Neuronal stem cell (in vitro differentiated cells): ENCODE results near the gene GRIA1.
"Not testable (repeated sequence)": the region's sequence is repeated elsewhere in the genome, so short reads cannot be mapped to it uniquely, and the experiment has no call there.

Experiments
- DNase-seq: peaks from one replicate; pipeline ENCODE4 v3.0.0-alpha.2; 2013; ENCODE audit warnings: low spot score
- H2AFZ ChIP-seq: one replicate; pipeline ENCODE4 v1.6.1; 2013; ENCODE audit warnings: mild to moderate bottlenecking, low read length, inconsistent platforms
- H2AK5ac ChIP-seq: 2 replicates; pipeline ENCODE4 v1.6.1; 2013; ENCODE audit warnings: low read depth, mild to moderate bottlenecking, inconsistent platforms, low read length, moderate library complexity, mixed read lengths
- H2BK120ac ChIP-seq: 2 replicates; pipeline ENCODE4 v1.6.1; 2013; ENCODE audit warnings: low read depth, mild to moderate bottlenecking, inconsistent platforms, low read length, moderate library complexity, mixed read lengths
- H2BK12ac ChIP-seq: one replicate; pipeline ENCODE4 v1.6.1; 2013; ENCODE audit warnings: low read length, inconsistent platforms
- H2BK15ac ChIP-seq: 2 replicates; pipeline ENCODE4 v1.6.1; 2013; ENCODE audit warnings: mild to moderate bottlenecking, low read length, inconsistent platforms, mixed read lengths
- H2BK5ac ChIP-seq: one replicate; pipeline ENCODE4 v1.6.1; 2013; ENCODE audit warnings: inconsistent platforms, mild to moderate bottlenecking, low read length, moderate library complexity
- H3K14ac ChIP-seq: one replicate; pipeline ENCODE4 v1.6.1; 2013; ENCODE audit warnings: low read length, inconsistent platforms
- H3K18ac ChIP-seq: 2 replicates; pipeline ENCODE4 v1.6.1; 2013; ENCODE audit warnings: low read length, inconsistent platforms
- H3K23ac ChIP-seq: 2 replicates; pipeline ENCODE4 v1.6.1; 2013; ENCODE audit warnings: low read depth, mild to moderate bottlenecking, mixed read lengths, low read length, inconsistent platforms; ENCODE audit not compliant: poor library complexity
- H3K27ac ChIP-seq: replicated peaks from 3 replicates; pipeline ENCODE4 v1.5.1; 2013; ENCODE audit warnings: low read length, inconsistent platforms
- H3K27me3 ChIP-seq, 3 experiments: 2 replicates each; pipeline ENCODE4 v1.6.1; 2013; ENCODE audit warnings: low read length in 3 of 3, mild to moderate bottlenecking in 2 of 3, inconsistent platforms in 1 of 3, low read depth in 1 of 3, mixed read lengths in 1 of 3, moderate library complexity in 1 of 3; ENCODE audit not compliant: control insufficient read depth in 3 of 3, insufficient read depth in 3 of 3
- H3K36me3 ChIP-seq, 2 donors: replicated peaks in 1 of 2; 2 replicates each; pipeline ENCODE4 v1.6.1; 2013; ENCODE audit warnings: low read length in 2 of 2; ENCODE audit not compliant: control insufficient read depth in 2 of 2, insufficient read depth in 2 of 2
- H3K4ac ChIP-seq: 2 replicates; pipeline ENCODE4 v1.6.1; 2013; ENCODE audit warnings: inconsistent platforms, mild to moderate bottlenecking, low read length, moderate library complexity
- H3K4me1 ChIP-seq, 2 donors: 1 replicate in 1 of 2; 2 replicates in 1 of 2; pipeline ENCODE4 v1.6.1; 2013; ENCODE audit warnings: low read length in 2 of 2, low read depth in 1 of 2; ENCODE audit not compliant: control insufficient read depth in 2 of 2, insufficient read depth in 1 of 2
- H3K4me2 ChIP-seq: one replicate; pipeline ENCODE4 v1.6.1; 2013; ENCODE audit warnings: mild to moderate bottlenecking, low read length, inconsistent platforms; ENCODE audit not compliant: insufficient read depth, poor library complexity, severe bottlenecking
- H3K4me3 ChIP-seq, 2 donors: 2 replicates each; pipeline ENCODE4 v1.5.1; 2013; ENCODE audit warnings: low read length in 2 of 2, mild to moderate bottlenecking in 2 of 2, inconsistent platforms in 1 of 2, moderate library complexity in 1 of 2
- H3K79me1 ChIP-seq: one replicate; pipeline ENCODE4 v1.6.1; 2013; ENCODE audit warnings: low read depth, mild to moderate bottlenecking, inconsistent platforms, low read length, moderate library complexity
- H3K9ac ChIP-seq: one replicate; pipeline ENCODE4 v1.6.1; 2013; ENCODE audit warnings: mild to moderate bottlenecking, low read depth, low read length, inconsistent platforms; ENCODE audit not compliant: poor library complexity
- H3K9me3 ChIP-seq, 2 donors: replicated peaks in 1 of 2; 2 replicates each; pipeline versions ENCODE3 to v1.6.1; 2013; ENCODE audit warnings: low read length in 2 of 2, mild to moderate bottlenecking in 2 of 2, inconsistent platforms in 1 of 2, low read depth in 1 of 2, mixed read lengths in 1 of 2, moderate library complexity in 1 of 2; ENCODE audit not compliant: control insufficient read depth in 2 of 2, insufficient read depth in 1 of 2
- H4K8ac ChIP-seq: one replicate; pipeline ENCODE4 v1.6.1; 2013; ENCODE audit warnings: low read depth, mild to moderate bottlenecking, inconsistent platforms, low read length, moderate library complexity
- H4K91ac ChIP-seq: one replicate; pipeline ENCODE4 v1.6.1; 2013; ENCODE audit warnings: low read length, low read depth, mild to moderate bottlenecking, inconsistent platforms; ENCODE audit not compliant: poor library complexity
- WGBS, 2 donors: extraction: QIAGEN DNeasy Blood & Tissue Kit; methylation state at CpG; one replicate each; pipeline ENCODE4 v1.1.7; 2013; ENCODE audit warnings: missing lambda C conversion rate in 2 of 2, mixed read lengths in 1 of 2; ENCODE audit not compliant: insufficient read length in 2 of 2, insufficient replicate concordance in 1 of 2; ENCODE audit errors: extremely low coverage in 2 of 2; 5-methylcytosine and 5-hydroxymethylcytosine counted together

The GRIA1 gene

GRCh38 chr5:153829510-153830065, 339.1 kb downstream of the GRIA1 start:
- Histone ChIP-seq H3K4me1 (peaks cover 1 to 5% of the 10 kb centered on the region in 2 donors), H3K4me2 (no peak overlapping the region), H3K27me3 (no peaks in the 10 kb centered on the region), H4K91ac (no peak overlapping the region), H3K9me3 (peaks cover 0 to 4% of the 10 kb centered on the region in 2 donors), H3K23ac (no peak overlapping the region), H4K8ac (no peak overlapping the region), H2BK12ac (no peak overlapping the region), H2BK5ac (no peak overlapping the region), H3K14ac (no peak overlapping the region), H3K4ac (no peak overlapping the region), H3K36me3 (no peaks in the 10 kb centered on the region), H2AK5ac (no peak overlapping the region), H3K9ac (no peak overlapping the region), H2AFZ (no peak overlapping the region), H3K4me3 (no peak overlapping the region), H2BK15ac (no peak overlapping the region), H2BK120ac (no peak overlapping the region), H3K18ac (no peak overlapping the region), H3K79me1 (no peaks in the 10 kb centered on the region), H3K27ac (no peak overlapping the region)
- no CpG with 5 or more reads among the region's 8 CpGs for WGBS, 2 donors
- DNase-seq, result no peak

GRCh38 chr5:153831973-153832372, 341.5 kb downstream of the GRIA1 start:
- Histone ChIP-seq H2AK5ac (no peak overlapping the region), H2BK15ac (no peak overlapping the region), H2AFZ (peak overlapping the region; percentile 80), H3K79me1 (no peaks in the 10 kb centered on the region), H3K4me3 (no peak overlapping the region), H4K91ac (no peak overlapping the region), H3K4ac (no peak overlapping the region), H3K14ac (no peak overlapping the region), H3K27ac (no peak overlapping the region), H3K18ac (no peak overlapping the region), H3K9ac (no peak overlapping the region), H2BK120ac (no peak overlapping the region), H2BK5ac (no peak overlapping the region), H3K23ac (no peak overlapping the region), H2BK12ac (no peak overlapping the region), H3K36me3 (no peaks in the 10 kb centered on the region), H4K8ac (no peak overlapping the region), H3K27me3 (no peaks in the 10 kb centered on the region), H3K4me1 (peaks cover 1% of the 10 kb centered on the region in 2 donors), H3K9me3 (peaks cover 0 to 4% of the 10 kb centered on the region in 2 donors), H3K4me2 (no peak overlapping the region)
- no peak for DNase-seq
- WGBS, 2 donors, result no CpG with 5 or more reads among the region's 2 CpGs

- H3K9me3 ChIP-seq, result no peaks in the 10 kb centered on the region
- peak overlapping the region; percentile 42 for H3K18ac ChIP-seq
- no peak overlapping the region for H3K27ac ChIP-seq
- no peak overlapping the region for H2BK12ac ChIP-seq
- H3K14ac ChIP-seq, result no peak overlapping the region
- no peaks in the 10 kb centered on the region for H3K27me3 ChIP-seq
- WGBS, 2 donors, result no CpG with 5 or more reads among the region's 4 CpGs
- H2BK15ac ChIP-seq, result no peak overlapping the region
- H2BK5ac ChIP-seq, result no peak overlapping the region
- no peak overlapping the region for H2AFZ ChIP-seq
- no peak overlapping the region for H3K4ac ChIP-seq
- H3K36me3 ChIP-seq, result no peaks in the 10 kb centered on the region
- DNase-seq, result no peak
- no peak overlapping the region for H4K91ac ChIP-seq
- no peak overlapping the region for H2BK120ac ChIP-seq
- H3K4me1 ChIP-seq, result no peaks in the 10 kb centered on the region
- H3K4me2 ChIP-seq, result no peak overlapping the region
- H3K23ac ChIP-seq, result no peak overlapping the region
- no peak overlapping the region for H3K9ac ChIP-seq
- H3K4me3 ChIP-seq, result no peak overlapping the region
- no peaks in the 10 kb centered on the region for H3K79me1 ChIP-seq
- no peak overlapping the region for H2AK5ac ChIP-seq
- H4K8ac ChIP-seq, result no peak overlapping the region
These were observed 345.5 kb downstream of the GRIA1 start for GRCh38 chr5:153835891-153836515.

GRCh38 chr5:153849303-153850113, 359.0 kb downstream of the GRIA1 start:
- DNase-seq, H3K27ac ChIP-seq, H3K14ac ChIP-seq, H3K18ac ChIP-seq, H3K4ac ChIP-seq, H2BK15ac ChIP-seq, H3K36me3 ChIP-seq, H3K23ac ChIP-seq, H2BK5ac ChIP-seq, H2AK5ac ChIP-seq, H3K4me1 ChIP-seq, H3K79me1 ChIP-seq, H3K9ac ChIP-seq, H2BK120ac ChIP-seq, H2AFZ ChIP-seq, H4K8ac ChIP-seq, H4K91ac ChIP-seq, H2BK12ac ChIP-seq, H3K9me3 ChIP-seq, H3K4me3 ChIP-seq, H3K27me3 ChIP-seq, H3K4me2 ChIP-seq: not testable (repeated sequence)
- WGBS, 2 donors, result no CpG with 5 or more reads among the region's 6 CpGs
